UCSD-AML1 (cell line): ENCODE data around the gene PIGS.

Experiments
- DNase-seq: peaks from one replicate; lab custom pipeline; 2025; ENCODE audit not compliant: unreplicated experiment; lab: John Stamatoyannopoulos, UW

The PIGS gene

DNA sequence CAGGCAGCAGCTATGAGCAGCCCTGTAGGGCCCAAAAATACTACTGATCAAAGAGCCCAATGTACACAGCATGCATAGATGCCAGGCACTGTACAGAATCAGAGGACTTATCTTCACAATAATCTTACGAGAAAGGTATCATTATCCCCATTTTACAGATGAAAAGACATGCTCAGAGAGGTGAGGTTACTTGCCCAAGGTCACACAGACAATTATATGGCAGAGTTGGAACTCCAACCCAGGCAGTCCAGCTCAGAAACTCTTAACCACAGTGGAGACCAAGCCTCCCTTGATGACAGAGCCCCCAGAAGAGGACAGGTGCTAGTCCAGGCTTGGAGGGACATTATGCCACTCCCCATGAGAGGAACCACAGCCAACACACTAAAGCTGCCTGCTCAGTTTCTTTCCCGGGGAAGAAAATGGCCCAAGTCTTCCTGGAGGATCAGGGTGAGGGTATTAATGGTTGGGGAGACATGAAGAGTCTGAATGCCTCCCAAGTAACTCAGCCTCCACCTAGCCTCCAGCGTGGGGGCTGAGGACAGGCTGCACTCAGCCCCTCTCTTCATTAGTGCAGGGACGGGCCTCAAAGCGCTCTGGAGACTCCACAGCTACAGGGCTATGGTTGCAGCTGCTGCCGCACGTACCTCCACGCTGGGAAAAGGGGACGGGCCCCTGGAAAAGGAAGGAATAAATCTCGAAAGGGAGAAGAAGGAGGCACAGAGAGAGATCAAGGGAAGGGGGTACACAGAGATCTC, 19.7 kb downstream of the PIGS start:
- DNase-seq = no peak

DNA sequence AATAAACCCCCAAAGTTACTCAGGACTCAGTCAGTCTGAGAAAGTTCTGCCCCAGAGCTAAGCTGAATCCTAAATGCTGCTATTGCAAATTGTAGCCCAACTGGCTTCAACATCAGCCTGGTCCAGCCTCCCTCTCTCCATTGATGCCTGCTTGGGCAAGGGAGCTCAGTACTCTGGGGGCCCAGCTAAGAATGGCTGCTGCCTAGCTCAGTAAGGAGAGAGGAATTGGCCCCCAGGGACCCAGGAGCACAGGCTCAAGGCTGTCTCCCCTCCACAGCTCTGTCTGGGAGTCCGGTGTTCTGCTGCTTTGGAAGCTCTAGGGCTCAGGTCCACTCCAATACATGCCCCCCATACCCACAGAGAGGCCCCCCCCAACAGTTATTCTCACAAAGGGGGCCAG, 20.5 kb downstream of the PIGS start:
- no peak for DNase-seq

DNA sequence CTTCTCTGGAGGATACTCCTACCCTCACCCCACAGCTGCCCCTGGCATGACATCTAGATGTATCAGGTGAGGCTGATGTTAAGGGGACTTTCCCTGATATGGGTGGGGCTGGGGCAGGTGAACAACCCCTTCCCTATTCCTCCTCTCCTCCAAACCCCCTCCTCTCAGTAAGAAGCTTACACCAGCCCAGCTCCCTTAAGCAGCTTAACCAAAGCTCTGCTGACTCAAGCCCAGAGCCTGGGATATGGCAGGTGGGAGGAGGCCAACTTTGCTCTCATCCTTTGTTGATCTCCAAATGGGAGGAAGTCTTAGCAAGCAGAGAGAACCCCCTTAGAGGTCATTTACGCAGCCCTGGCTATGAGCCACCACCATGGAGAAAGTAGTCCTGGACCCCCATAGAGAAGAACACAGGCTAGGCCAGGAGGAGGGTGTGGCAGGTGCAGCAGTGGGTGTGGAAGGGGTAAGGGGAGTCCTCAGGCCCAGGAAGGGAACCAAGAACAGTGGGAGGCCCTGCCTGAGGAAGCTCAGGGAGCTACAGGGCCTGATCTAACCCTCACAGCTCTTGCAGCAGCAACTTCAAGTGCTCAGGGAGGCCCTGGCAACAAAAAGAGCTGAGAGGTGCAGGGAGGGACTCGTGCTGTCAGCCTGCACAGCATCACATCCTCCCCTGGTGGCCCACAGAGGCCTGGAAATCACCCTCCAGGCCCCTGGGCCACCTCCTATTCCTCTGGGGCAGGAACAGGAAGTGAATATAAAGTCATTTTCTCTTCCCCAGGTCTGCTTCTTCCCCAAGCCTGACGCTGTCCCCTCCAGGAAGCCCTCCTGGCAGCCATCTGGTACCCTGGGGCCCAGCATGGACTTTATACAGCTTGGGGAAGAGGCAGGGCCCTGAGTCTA, 21.8 kb downstream of the PIGS start:
- DNase-seq = peak; percentile 49

DNA sequence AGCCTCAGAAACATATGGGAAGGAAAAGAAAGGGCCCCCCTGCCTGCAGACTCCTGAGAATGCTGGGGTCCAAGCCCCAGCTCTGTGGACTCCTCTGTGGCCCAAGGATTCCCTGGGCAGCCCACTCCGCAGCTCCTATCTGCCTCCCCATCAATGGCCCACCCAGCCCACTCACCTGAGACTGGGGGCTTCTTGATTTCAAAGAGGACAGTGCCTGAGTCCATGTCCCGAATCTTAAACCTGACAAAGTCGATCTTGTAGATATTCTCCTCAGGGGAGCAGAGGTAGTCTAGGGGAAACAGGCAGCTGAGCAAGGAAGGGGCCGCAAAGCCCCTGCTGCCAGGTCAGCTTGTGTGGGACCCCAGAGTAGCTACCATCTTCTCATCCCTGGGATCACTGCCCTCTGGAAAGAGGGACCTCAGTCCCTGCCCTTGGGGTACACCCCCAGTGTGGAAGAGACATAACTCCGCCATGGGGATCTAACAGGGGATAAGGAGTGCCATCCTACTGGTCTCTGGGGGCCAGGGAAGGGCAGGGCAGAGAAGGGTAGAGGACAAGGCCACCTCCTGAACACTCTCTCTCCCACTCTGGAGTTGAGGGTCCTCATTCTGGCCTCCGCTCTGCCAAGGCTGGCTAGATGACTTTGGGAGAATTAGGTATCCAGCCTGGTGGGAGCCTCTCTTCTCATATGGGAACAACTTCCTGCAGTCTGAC, 22.8 kb downstream of the PIGS start:
- no peak for DNase-seq

DNA sequence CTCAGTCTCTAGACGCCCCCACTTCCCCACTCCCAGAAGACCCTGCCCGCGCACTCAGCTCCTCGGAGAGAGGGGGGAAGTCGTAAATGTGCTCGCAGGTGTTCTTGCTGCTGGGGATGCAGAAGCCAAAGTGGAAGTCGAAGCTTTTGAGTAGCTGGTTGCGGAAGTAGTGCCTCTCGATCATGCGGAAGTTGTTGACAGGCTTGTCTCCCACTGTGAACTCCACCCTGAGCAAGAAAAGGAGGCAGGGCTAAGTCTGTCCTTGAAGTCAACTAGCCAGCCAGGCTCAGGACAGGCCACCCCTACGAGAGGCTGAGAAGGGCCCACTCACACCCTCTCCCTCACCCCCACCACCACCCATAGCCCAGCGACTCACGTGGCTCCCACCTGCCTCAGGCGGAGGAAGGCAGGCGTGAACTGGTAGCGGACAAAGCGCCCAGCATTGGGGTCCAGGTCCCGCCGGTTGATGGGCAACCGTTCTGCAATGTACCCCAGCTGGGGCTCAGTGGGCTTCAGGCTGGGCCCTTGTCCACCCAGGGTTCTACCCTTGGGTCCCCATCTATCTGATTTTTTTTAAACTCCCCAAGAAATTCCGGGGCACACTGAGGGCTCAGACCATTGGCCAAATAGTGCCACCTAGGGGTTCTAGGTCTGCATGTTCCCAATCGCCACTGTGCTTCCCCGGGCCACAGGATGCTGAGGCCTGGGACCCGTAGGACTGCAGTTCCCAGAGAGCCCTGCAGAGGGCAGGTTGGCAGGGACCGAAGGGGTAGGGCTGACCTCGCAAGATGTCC, 23.5 kb downstream of the PIGS start:
- DNase-seq = peak; percentile 86

DNA sequence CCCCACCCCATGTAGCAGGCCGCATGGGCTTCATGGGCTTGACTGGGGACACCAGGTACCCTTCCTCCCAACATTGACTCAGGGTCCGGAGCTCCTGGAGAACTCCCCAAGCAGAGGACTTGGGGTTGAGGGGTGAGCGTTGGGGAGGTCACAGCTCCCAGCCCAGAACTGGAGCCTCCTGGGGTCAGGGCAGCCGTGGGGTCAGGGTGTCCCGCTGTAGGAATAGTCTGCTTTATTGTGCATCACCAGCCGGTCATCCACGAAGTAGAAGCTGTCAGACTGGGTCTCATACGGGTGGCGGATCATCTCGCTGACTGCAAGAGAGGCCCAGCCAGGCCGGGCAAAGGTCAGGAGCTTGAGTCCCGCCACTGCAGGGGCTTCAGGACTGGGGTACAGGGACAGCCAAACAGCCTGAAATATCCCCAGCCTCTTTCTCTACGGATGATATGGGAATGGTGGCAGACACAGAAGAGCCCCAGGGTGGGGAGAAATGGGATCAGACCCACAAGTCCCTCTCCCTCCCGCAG, 24.2 kb downstream of the PIGS start:
- no peak for DNase-seq

DNA sequence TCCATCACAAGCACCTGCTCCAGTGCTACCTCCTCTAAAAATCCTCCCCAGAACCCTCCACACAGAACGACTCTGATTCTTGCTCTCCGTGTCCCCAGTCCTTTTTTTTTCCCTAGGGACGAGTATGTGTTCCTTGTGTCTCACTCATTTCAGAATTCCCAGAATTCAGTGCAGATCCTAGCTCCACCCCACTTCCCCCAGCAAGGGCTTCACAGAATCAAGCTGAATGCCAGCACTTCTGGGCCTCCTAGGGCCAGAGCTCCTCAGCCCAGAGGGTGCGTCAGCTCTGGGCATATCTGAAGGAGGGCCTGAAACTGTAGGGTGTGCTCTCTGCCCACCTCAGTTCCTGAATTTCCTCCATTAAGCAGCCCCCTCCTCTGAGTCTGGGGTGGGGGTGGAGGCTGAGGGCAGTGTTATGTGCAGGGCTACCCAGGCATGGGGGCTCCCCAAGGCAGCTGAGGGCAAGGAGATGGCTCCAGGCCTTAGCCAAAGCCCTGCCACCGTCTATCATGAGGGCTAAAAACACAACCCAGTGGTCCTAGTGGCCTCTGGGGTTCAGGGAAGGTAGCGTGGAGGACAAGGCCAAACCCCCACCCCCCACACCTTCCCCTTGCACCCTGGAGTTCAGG, 25.4 kb downstream of the PIGS start:
- no peak for DNase-seq

DNA sequence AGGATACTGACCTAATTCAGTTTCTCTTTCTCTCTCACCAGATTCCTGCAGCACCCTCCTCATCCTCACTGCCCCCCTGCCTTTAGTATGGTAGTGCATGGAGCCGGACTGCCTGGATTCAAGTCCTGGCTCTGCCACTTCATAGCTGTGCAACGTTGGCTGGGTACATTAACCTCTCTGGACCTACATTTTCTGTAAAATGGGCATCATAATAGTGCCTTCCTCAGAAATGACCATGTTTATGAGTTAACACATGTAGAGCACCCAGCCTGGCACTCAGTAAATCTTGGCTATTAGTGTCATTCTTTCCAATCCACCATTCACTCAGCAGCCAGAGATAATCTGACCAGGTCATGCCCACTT, 26.2 kb downstream of the PIGS start:
- no peak for DNase-seq

DNA sequence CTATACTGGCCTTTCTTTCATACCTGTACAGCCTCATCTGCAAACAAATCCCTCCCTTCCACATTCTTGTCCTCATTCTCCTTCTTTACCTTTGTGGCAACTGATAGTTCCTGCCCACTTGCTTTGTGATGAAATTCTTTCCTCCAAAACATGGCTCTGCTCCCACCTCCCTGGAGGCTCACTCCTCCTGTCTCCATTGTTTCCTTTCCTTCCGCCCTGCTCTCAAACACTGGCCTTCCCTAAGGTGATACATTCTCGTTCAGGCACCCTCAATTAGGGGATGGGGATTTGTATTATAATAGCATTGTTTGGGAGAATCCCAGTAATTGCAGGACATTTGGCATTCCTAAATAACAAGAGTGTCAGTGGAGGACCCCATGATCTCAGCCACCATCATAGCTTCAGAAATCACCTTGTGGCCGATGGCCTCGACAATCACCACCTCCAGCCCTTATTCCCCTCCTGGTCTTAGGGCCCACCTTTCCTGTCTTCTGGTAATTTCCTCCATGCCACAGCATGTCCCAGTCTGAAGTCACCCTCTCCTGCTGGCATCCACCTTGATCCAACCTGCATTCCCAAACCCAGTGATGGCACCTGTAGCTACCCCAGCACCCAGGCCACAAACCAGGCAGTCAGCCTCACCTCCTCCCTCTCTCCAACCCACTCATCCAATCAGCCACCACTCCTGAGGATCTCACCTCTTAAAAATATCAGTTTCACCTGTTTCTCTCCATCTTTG, 26.8 kb downstream of the PIGS start:
- DNase-seq = no peak

DNA sequence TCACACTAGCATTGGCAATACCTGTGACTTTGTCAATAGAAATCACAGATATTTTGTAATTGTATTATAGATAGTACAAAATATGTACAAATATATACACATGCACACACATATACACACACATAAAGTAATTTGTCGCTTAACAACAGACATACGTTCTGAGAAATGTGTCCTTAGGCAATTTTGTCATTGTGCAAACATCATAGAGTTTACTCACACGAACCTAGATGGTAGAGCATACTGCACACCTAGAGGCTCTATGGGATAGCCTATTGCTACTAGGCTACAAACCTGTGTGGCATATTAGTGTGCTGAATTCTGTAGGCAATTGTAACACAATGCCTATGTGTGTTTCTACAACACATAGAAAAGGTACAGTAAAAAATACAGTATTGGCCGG, 29.9 kb downstream of the PIGS start:
- no peak for DNase-seq

DNA sequence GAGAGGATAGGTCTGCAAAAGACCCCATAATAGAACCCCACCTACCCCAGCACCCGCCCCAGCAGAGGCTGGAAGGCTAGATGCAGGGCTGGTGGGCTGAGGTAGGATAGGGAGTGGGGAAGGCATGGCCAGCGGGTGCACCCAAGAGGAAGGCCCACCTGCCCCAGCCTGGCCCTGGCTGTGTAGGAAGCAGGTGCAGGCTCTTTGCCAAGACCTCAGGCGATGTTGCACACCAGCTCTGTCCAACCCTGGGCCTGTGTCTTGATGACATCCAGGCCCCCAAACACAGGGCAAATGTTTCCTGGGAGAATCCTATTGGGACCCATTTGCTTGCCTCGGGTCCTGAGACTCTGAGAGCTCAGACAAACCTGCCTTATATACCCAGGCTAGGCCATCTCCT, 31.1 kb downstream of the PIGS start:
- DNase-seq = no peak

DNA sequence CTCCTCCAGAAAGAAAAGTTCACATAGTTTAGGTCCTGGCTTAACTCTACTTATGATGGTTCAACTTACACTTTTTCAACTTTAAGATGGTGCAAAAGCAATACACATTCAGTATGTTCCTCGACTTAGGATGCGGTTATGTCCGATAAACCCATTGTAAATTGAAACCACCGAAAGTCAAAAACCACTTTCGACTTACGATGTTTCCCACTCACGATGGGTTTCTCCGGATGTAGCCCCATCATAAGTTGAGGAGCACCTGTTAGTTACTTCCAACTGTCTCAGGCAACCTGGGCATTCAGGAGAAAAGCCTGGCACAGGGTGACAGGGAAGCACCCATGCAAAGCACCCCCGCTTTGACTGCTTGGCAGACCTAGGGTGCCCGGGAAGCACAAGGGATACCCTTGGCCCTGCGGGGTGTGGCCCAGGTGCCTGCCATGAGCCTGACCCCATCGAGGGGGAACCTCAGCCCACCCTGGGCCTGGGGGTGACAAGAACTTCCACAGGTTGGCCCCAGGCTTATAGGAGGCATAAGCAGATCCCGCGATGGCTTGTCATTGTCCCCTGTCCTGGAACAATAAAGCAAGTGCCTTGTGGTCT, 32.9 kb downstream of the PIGS start:
- DNase-seq = no peak

DNA sequence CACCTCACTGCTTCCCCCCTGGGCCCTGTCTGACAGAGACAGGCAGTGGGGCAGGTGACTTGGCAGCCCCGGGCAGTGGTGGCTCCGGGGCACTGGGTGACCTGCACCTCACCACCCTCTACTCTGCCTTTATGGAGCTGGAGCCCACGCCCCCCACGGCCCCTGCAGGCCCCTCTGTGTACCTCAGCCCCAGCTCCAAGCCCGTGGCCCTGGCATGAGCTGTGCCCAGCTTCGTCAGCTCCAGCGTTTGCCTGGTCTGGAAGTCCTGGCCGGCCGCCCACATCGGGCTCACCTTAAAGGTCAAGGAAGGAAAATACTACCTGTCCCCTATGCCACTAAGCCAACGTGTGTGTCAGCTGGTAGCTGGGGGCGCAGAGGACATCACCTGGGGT, 34.1 kb downstream of the PIGS start:
- DNase-seq = no peak

DNA sequence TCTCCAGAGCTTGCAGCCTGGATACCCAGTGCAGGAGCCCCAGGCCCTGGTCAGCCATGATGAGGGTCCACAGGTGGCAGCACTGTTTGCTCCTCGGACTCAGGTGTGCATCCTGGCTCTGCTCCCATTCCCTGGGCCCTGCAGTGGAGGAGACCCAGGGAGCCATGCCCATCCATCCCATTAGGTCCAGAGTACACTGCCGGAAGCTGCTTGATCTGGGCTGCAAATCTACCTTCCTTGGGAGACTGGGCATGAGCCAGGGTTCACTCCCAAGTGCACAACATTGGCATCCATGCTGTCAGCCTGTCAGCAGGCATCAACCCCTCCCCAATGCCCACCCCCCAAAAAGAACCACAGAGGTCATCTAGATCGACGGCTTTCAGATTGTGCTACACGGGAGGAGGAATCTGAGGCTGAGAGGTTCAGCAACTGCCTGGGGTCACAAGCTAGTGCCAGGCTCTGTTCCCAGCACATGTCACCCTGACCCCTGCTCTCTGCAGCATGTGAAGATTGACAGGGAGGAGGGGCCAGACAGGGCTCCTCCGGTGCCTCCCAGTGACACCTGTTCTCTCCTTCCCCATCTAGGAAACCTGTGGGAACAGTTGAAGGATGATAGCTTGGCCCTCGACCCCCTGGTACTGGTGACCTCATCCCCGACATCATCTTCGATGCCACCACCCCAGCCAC, 34.6 kb downstream of the PIGS start:
- DNase-seq = no peak

DNA sequence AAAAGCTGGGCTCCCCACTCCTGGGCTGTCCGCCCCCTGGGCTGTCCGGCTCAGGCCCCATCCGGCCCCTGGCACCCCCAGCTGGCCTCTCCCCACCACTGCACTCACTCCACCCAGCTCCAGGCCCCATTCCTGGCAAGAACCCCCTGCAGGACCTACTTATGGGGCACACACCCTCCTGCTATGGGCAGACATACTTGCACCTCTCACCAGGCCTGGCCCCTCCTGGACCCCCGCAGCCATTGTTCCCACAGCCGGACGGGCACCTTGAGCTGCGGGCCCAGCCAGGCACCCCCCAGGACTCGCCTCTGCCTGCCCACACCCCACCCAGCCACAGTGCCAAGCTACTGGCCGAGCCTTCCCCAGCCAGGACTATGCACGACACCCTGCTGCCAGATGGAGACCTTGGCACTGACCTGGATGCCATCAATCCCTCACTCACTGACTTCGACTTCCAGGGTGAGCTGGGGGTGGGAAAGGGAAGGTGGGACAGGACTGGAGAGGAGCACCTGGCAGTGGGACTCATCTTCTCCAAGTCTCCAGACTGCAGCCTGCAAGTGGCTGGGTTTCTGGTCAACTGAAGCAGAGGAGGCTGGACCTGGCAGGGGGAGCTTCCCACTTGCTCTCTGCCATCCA, 36.5 kb downstream of the PIGS start:
- no peak for DNase-seq

DNA sequence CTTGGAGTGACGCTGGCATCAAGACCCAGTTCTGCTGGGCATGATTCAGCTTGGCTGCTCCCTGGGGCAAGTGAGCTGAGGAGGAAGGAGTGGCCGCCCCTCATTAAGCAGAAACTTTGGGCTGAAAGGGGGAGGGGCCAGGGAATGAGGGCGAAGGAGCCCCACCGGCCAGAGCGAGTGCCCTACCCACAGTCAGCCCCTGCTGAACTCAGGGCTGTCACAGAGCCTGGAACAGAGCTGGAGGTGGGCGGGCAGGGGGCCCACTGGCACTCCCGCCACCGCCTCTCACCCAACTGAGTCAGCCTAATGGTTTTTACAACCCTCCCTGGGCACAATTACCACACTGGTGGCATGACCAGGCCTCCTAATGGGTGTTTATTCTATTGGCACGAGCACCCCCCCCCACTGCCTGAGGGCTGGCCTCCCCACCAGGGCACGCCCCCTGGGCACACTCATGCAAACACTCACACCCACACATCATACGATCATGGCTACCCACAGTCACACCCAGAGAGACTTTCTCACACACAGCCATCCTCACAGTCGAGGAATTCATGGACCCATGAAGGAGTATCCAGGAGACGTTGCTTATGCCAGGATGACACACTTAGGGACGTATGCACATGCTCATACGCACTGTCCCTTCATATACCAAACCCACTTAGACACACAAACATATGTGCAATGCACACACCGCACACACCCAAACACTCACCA, 38.1 kb downstream of the PIGS start:
- DNase-seq = no peak
